Effector memory CD4-positive, alpha-beta T cell (primary cell): Measurements from ENCODE around the gene GALR2.

Experiments used
- DNase-seq, 3 donors: peaks; one replicate each; pipeline ENCODE4 v3.0.0-alpha.2; 2020
- H3K27ac ChIP-seq: 2 replicates; pipeline ENCODE4 v1.7.0; 2013; ENCODE audit warnings: mild to moderate bottlenecking, low read length, moderate library complexity; ENCODE audit not compliant: insufficient read depth, poor library complexity, severe bottlenecking
- H3K27me3 ChIP-seq: replicated peaks from 2 replicates; pipeline ENCODE4 v1.7.0; 2013; ENCODE audit warnings: mild to moderate bottlenecking, low read length; ENCODE audit not compliant: insufficient read depth, control insufficient read depth, poor library complexity, severe bottlenecking
- H3K36me3 ChIP-seq: 2 replicates; pipeline ENCODE4 v1.7.0; 2013; ENCODE audit warnings: mild to moderate bottlenecking, low read length, moderate library complexity; ENCODE audit not compliant: control insufficient read depth, insufficient read depth
- H3K4me1 ChIP-seq: 2 replicates; pipeline ENCODE4 v1.7.0; 2013; ENCODE audit warnings: low read length, mild to moderate bottlenecking; ENCODE audit not compliant: control insufficient read depth, insufficient read depth, poor library complexity, severe bottlenecking
- H3K4me3 ChIP-seq: 2 replicates; pipeline ENCODE4 v1.7.0; 2013; ENCODE audit warnings: low read length, low read depth, mild to moderate bottlenecking; ENCODE audit not compliant: insufficient read depth, poor library complexity, severe bottlenecking
- H3K9me3 ChIP-seq: 2 replicates; pipeline ENCODE4 v1.7.0; 2013; ENCODE audit warnings: mild to moderate bottlenecking, low read length, moderate library complexity; ENCODE audit not compliant: control insufficient read depth

Gene GALR2

GRCh38 chr17:76079535-76079955, 5.0 kb downstream of the GALR2 start:
- DNase-seq = no peak
- peaks cover 42% of the 10 kb centered on the region for H3K4me1 ChIP-seq

GRCh38 chr17:76079956-76080767, 5.6 kb downstream of the GALR2 start:
- Histone ChIP-seq H3K4me1 (peaks cover 36% of the 10 kb centered on the region), H3K27me3 (peaks cover 15% of the 10 kb centered on the region), H3K27ac (no peak overlapping the region), H3K36me3 (peaks cover 24% of the 10 kb centered on the region), H3K9me3 (no peaks in the 10 kb centered on the region), H3K4me3 (no peak overlapping the region)
- DNase-seq = no peak

More at GRCh38 chr17:76079535-76079955, 5.0 kb downstream of the GALR2 start:
- Histone ChIP-seq H3K27ac (no peak overlapping the region), H3K27me3 (peaks cover 21% of the 10 kb centered on the region), H3K36me3 (peaks cover 18% of the 10 kb centered on the region), H3K9me3 (no peaks in the 10 kb centered on the region), H3K4me3 (no peak overlapping the region)

GRCh38 chr17:76080768-76081287, 6.2 kb downstream of the GALR2 start:
- H3K27me3 ChIP-seq = peaks cover 8% of the 10 kb centered on the region
- no peaks in the 10 kb centered on the region for H3K9me3 ChIP-seq
- peaks cover 29% of the 10 kb centered on the region for H3K4me1 ChIP-seq
- no peak overlapping the region for H3K4me3 ChIP-seq
- H3K27ac ChIP-seq = no peak overlapping the region
- H3K36me3 ChIP-seq = peaks cover 30% of the 10 kb centered on the region
- DNase-seq = no peak

- H3K4me1 ChIP-seq = peaks cover 22% of the 10 kb centered on the region
- H3K4me3 ChIP-seq = no peak overlapping the region
- no peak for DNase-seq
- no peaks in the 10 kb centered on the region for H3K9me3 ChIP-seq
- no peak overlapping the region for H3K27ac ChIP-seq
- peaks cover 37% of the 10 kb centered on the region for H3K36me3 ChIP-seq
- H3K27me3 ChIP-seq = peaks cover under 1% of the 10 kb centered on the region
Observed at GRCh38 chr17:76081295-76082210, 7.0 kb downstream of the GALR2 start.

GRCh38 chr17:76082326-76083251, 8.0 kb downstream of the GALR2 start:
- no peak overlapping the region for H3K27ac ChIP-seq
- no peak overlapping the region for H3K4me3 ChIP-seq
- H3K4me1 ChIP-seq = peaks cover 14% of the 10 kb centered on the region
- no peak for DNase-seq
- H3K27me3 ChIP-seq = no peaks in the 10 kb centered on the region
- peaks cover 47% of the 10 kb centered on the region for H3K36me3 ChIP-seq
- no peaks in the 10 kb centered on the region for H3K9me3 ChIP-seq

GRCh38 chr17:76083536-76084182, 9.1 kb downstream of the GALR2 start:
- H3K27me3 ChIP-seq = no peaks in the 10 kb centered on the region
- H3K36me3 ChIP-seq = peaks cover 58% of the 10 kb centered on the region
- no peak for DNase-seq
- no peak overlapping the region for H3K4me3 ChIP-seq
- no peak overlapping the region for H3K27ac ChIP-seq
- peaks cover 14% of the 10 kb centered on the region for H3K4me1 ChIP-seq
- H3K9me3 ChIP-seq = no peaks in the 10 kb centered on the region

GRCh38 chr17:76085066-76085730, 10.6 kb downstream of the GALR2 start:
- Histone ChIP-seq H3K27ac (no peak overlapping the region), H3K4me1 (peaks cover under 1% of the 10 kb centered on the region), H3K4me3 (no peak overlapping the region), H3K36me3 (peaks cover 73% of the 10 kb centered on the region), H3K9me3 (no peaks in the 10 kb centered on the region), H3K27me3 (no peaks in the 10 kb centered on the region)
- DNase-seq = no peak

GRCh38 chr17:76085731-76086366, 11.3 kb downstream of the GALR2 start:
- H3K36me3 ChIP-seq = peaks cover 79% of the 10 kb centered on the region
- H3K27me3 ChIP-seq = no peaks in the 10 kb centered on the region
- H3K9me3 ChIP-seq = no peaks in the 10 kb centered on the region
- DNase-seq = no peak
- H3K4me3 ChIP-seq = no peak overlapping the region
- no peaks in the 10 kb centered on the region for H3K4me1 ChIP-seq
- H3K27ac ChIP-seq = no peak overlapping the region
